ENCODE measurements around the gene IL1RAPL1. TPM values are rescaled to one million over a fixed set of nuclear protein-coding genes. Genes with fewer than 3 reads are reported as not detected.
"Not testable (repeated sequence)": the region's sequence is repeated elsewhere in the genome, so short reads cannot be mapped to it uniquely, and the experiment has no call there.

Gene IL1RAPL1
- total RNA-seq, 1 donor from 2014 or later: 0.16 TPM

DNA sequence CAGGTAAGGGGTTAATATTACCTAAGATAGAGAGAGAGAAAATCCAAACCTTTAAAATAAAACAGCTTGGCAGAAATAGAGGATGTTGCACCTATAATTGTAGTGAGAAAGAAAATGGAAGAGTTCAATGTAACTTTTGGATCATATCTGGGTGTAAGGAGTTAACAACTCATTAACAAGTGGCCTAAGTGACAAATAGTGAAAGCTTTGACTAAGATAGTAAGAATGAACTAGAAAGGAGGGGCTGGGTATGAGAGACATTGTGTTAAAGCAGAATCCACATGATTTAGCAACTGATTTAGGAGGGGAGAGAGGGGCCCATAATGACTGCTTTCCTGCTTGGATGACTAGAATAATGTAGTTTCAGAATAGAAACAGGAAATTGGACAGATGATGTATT is 761.0 kb downstream of the IL1RAPL1 start:
- Histone ChIP-seq H4K20me1 (ENCODE audit: insufficient read depth, low read length) (no peaks in the 10 kb centered on the region), H3K27me3 (ENCODE audit: insufficient read depth, low read length) (no peaks in the 10 kb centered on the region), H3K36me3 (ENCODE audit: insufficient read depth, low read length) (no peaks in the 10 kb centered on the region), H3K27ac (ENCODE audit: low read depth, low read length) (no peak overlapping the region), H3K4me1 (ENCODE audit: insufficient read depth, low read length) (no peaks in the 10 kb centered on the region), H3K9me3 (ENCODE audit: insufficient read depth, low read depth, low read length) (no peaks in the 10 kb centered on the region), H3K79me2 (ENCODE audit: insufficient read depth, low read length) (no peaks in the 10 kb centered on the region), H3K9ac (ENCODE audit: low read length) (no peak overlapping the region), H3K4me2 (ENCODE audit: low read length) (no peak overlapping the region), H2AFZ (ENCODE audit: low read depth, low read length) (no peak overlapping the region), H3K4me3 (ENCODE audit: insufficient read depth, low read depth, low read length) (no peak overlapping the region)
- no peak for DNase-seq (ENCODE audit: low read depth)
- Mint-ChIP-seq H3K27ac (ENCODE audit: unreplicated experiment) (no peak overlapping the region), H3K36me3 (ENCODE audit: low read depth, unreplicated experiment) (no peaks in the 10 kb centered on the region), H3K9me3 (ENCODE audit: unreplicated experiment) (no peaks in the 10 kb centered on the region), H3K27me3 (ENCODE audit: low read depth, unreplicated experiment) (no peaks in the 10 kb centered on the region), H3K4me1 (ENCODE audit: low read depth, unreplicated experiment) (peaks cover 6% of the 10 kb centered on the region), H3K4me3 (ENCODE audit: unreplicated experiment) (no peak overlapping the region)
- TF ChIP-seq CTCF (IDR thresholded peaks at IDR 0.05; ENCODE audit: insufficient read depth, low read depth, low read length) (no peak), EZH2 (IDR thresholded peaks at IDR 0.05; ENCODE audit: insufficient read depth, low read length) (no peak)
- FAIRE-seq: no peak

- no peaks in the 10 kb centered on the region for H3K9me3 ChIP-seq (ENCODE audit: insufficient read depth, low read depth, low read length)
- Mint-ChIP-seq H3K27me3 (ENCODE audit: low read depth, unreplicated experiment) (no peaks in the 10 kb centered on the region), H3K4me3 (ENCODE audit: unreplicated experiment) (no peak overlapping the region), H3K9me3 (ENCODE audit: unreplicated experiment) (no peaks in the 10 kb centered on the region), H3K4me1 (ENCODE audit: low read depth, unreplicated experiment) (no peaks in the 10 kb centered on the region), H3K36me3 (ENCODE audit: low read depth, unreplicated experiment) (no peaks in the 10 kb centered on the region), H3K27ac (ENCODE audit: unreplicated experiment) (no peak overlapping the region)
- no peaks in the 10 kb centered on the region for H3K4me1 ChIP-seq (ENCODE audit: insufficient read depth, low read length)
- H3K4me3 ChIP-seq (ENCODE audit: insufficient read depth, low read depth, low read length): no peak overlapping the region
- H2AFZ ChIP-seq (ENCODE audit: low read depth, low read length): no peak overlapping the region
- H3K27ac ChIP-seq (ENCODE audit: low read depth, low read length): no peak overlapping the region
- H3K36me3 ChIP-seq (ENCODE audit: insufficient read depth, low read length): no peaks in the 10 kb centered on the region
- no peaks in the 10 kb centered on the region for H4K20me1 ChIP-seq (ENCODE audit: insufficient read depth, low read length)
- FAIRE-seq (peak; percentile 70), DNase-seq (ENCODE audit: low read depth) (no peak)
- H3K4me2 ChIP-seq (ENCODE audit: low read length): no peak overlapping the region
- H3K9ac ChIP-seq (ENCODE audit: low read length): no peak overlapping the region
- TF ChIP-seq CTCF (IDR thresholded peaks at IDR 0.05; ENCODE audit: insufficient read depth, low read depth, low read length) (no peak), EZH2 (IDR thresholded peaks at IDR 0.05; ENCODE audit: insufficient read depth, low read length) (no peak)
- H3K79me2 ChIP-seq (ENCODE audit: insufficient read depth, low read length): no peaks in the 10 kb centered on the region
- no peaks in the 10 kb centered on the region for H3K27me3 ChIP-seq (ENCODE audit: insufficient read depth, low read length)
These were observed 772.0 kb downstream of the IL1RAPL1 start for GRCh38 chrX:29359276-29359675.

- not testable (repeated sequence) for H4K20me1 ChIP-seq (ENCODE audit: insufficient read depth, low read length); H3K4me3 Mint-ChIP-seq (ENCODE audit: unreplicated experiment); H3K27me3 ChIP-seq (ENCODE audit: insufficient read depth, low read length); H2AFZ ChIP-seq (ENCODE audit: low read depth, low read length); DNase-seq (ENCODE audit: low read depth); H3K9me3 ChIP-seq (ENCODE audit: insufficient read depth, low read depth, low read length); H3K27ac ChIP-seq (ENCODE audit: low read depth, low read length); H3K36me3 Mint-ChIP-seq (ENCODE audit: low read depth, unreplicated experiment); H3K27ac Mint-ChIP-seq (ENCODE audit: unreplicated experiment); H3K4me1 Mint-ChIP-seq (ENCODE audit: low read depth, unreplicated experiment); FAIRE-seq; H3K4me3 ChIP-seq (ENCODE audit: insufficient read depth, low read depth, low read length); H3K9ac ChIP-seq (ENCODE audit: low read length); H3K4me1 ChIP-seq (ENCODE audit: insufficient read depth, low read length); H3K27me3 Mint-ChIP-seq (ENCODE audit: low read depth, unreplicated experiment); H3K36me3 ChIP-seq (ENCODE audit: insufficient read depth, low read length); H3K4me2 ChIP-seq (ENCODE audit: low read length); H3K79me2 ChIP-seq (ENCODE audit: insufficient read depth, low read length); H3K9me3 Mint-ChIP-seq (ENCODE audit: unreplicated experiment)
These were observed 787.5 kb downstream of the IL1RAPL1 start for GRCh38 chrX:29374765-29375164.
